GM23338 (cell line): ENCODE data around the gene PPP2CA. TPM values are rescaled to one million over a fixed set of nuclear protein-coding genes. Genes with fewer than 3 reads are reported as not detected.

Source experiments
- ATAC-seq: fragments of 200-7000 bp; cut with Tn5 transposase; 3 replicates; pipeline ENCODE4 v1.9.1; 2020
- DNase-seq: peaks from one replicate; pipeline ENCODE4 v3.0.0-alpha.2; 2015; ENCODE audit warnings: low spot score
- H2AFZ ChIP-seq: fragments of 200-600 bp; sonication (generic); 2 replicates; pipeline ENCODE4 v1.8.0; 2016; ENCODE audit warnings: antibody characterized with exemption, mild to moderate bottlenecking, moderate library complexity
- H3F3A ChIP-seq: fragments of 200-600 bp; sonication (generic); replicated peaks from 2 replicates; pipeline ENCODE4 v1.8.0; 2017; ENCODE audit warnings: antibody characterized with exemption, mixed run types, low read depth
- H3K27ac ChIP-seq: fragments of 200-600 bp; sonication (generic); 2 replicates; pipeline ENCODE4 v1.6.1; 2016; ENCODE audit warnings: low read depth
- H3K27me3 ChIP-seq: fragments of 200-600 bp; sonication (generic); 2 replicates; pipeline ENCODE4 v1.8.0; 2016; ENCODE audit warnings: mild to moderate bottlenecking, mixed run types, moderate library complexity; ENCODE audit not compliant: insufficient read depth
- H3K36me3 ChIP-seq: fragments of 200-600 bp; sonication (generic); 2 replicates; pipeline ENCODE4 v1.8.0; 2016; ENCODE audit warnings: mild to moderate bottlenecking; ENCODE audit not compliant: insufficient read depth
- H3K4me1 ChIP-seq: fragments of 200-600 bp; sonication (generic); 2 replicates; pipeline ENCODE4 v1.8.0; 2016; ENCODE audit warnings: mild to moderate bottlenecking, moderate library complexity; ENCODE audit not compliant: insufficient read depth
- H3K4me2 ChIP-seq: fragments of 200-600 bp; sonication (generic); 2 replicates; pipeline ENCODE4 v1.7.1; 2017; ENCODE audit warnings: mixed run types
- H3K4me3 ChIP-seq: fragments of 200-600 bp; sonication (generic); 2 replicates; pipeline ENCODE4 v1.6.1; 2016; ENCODE audit warnings: mixed run types
- H3K79me2 ChIP-seq: fragments of 200-600 bp; sonication (generic); replicated peaks from 2 replicates; pipeline ENCODE4 v1.8.0; 2017; ENCODE audit warnings: mild to moderate bottlenecking; ENCODE audit not compliant: insufficient read depth
- H3K9me2 ChIP-seq: fragments of 200-600 bp; sonication (generic); 2 replicates; pipeline ENCODE4 v1.8.0; 2017; ENCODE audit not compliant: insufficient read depth
- H4K20me1 ChIP-seq: fragments of 200-600 bp; sonication (generic); replicated peaks from 2 replicates; pipeline ENCODE4 v1.8.0; 2017; ENCODE audit warnings: mild to moderate bottlenecking; ENCODE audit not compliant: insufficient read depth
- H3K27ac Mint-ChIP-seq: 2 replicates; pipeline ENCODE4 v1.8.0; 2020; ENCODE audit warnings: inconsistent platforms, mild to moderate bottlenecking, moderate library complexity, mixed read lengths
- H3K27me3 Mint-ChIP-seq: 3 replicates; pipeline ENCODE4 v1.8.0; 2022; ENCODE audit warnings: low read depth, mild to moderate bottlenecking, moderate library complexity, mixed read lengths, inconsistent platforms; ENCODE audit not compliant: insufficient read depth, poor library complexity
- H3K36me3 Mint-ChIP-seq: 3 replicates; pipeline ENCODE4 v1.8.0; 2021; ENCODE audit warnings: low read depth, mild to moderate bottlenecking, inconsistent platforms, moderate library complexity, mixed read lengths
- H3K4me1 Mint-ChIP-seq: 3 replicates; pipeline ENCODE4 v1.8.0; 2020; ENCODE audit warnings: mild to moderate bottlenecking, inconsistent platforms, mixed read lengths
- H3K4me3 Mint-ChIP-seq: 3 replicates; pipeline ENCODE4 v1.8.0; 2021; ENCODE audit warnings: moderate library complexity, mild to moderate bottlenecking, inconsistent platforms, mixed read lengths
- H3K9me3 Mint-ChIP-seq: 3 replicates; pipeline ENCODE4 v1.8.0; 2020; ENCODE audit warnings: moderate library complexity, mild to moderate bottlenecking, inconsistent platforms, mixed read lengths
- CREB1 ChIP-seq: fragments of 250-450 bp; sonication (Bioruptor Pico); IDR thresholded peaks from 2 replicates; pipeline ENCODE4 v1.5.0; 2020; ENCODE audit warnings: low read depth, mild to moderate bottlenecking, moderate library complexity
- EZH2 ChIP-seq: fragments of 200-600 bp; sonication (generic); IDR thresholded peaks from one replicate; pipeline ENCODE4 v1.8.0; 2017; ENCODE audit warnings: antibody characterized with exemption, mild to moderate bottlenecking, low read depth; ENCODE audit not compliant: unreplicated experiment
- EZH2phosphoT487 ChIP-seq: fragments of 200-600 bp; sonication (generic); IDR thresholded peaks from one replicate; pipeline ENCODE4 v1.8.1; 2018; ENCODE audit warnings: antibody characterized with exemption; ENCODE audit not compliant: unreplicated experiment
- JUNB ChIP-seq: IDR thresholded peaks from one replicate; pipeline ENCODE4 v1.6.1; 2016; ENCODE audit warnings: antibody characterized with exemption; ENCODE audit not compliant: unreplicated experiment
- POLR2AphosphoS5 ChIP-seq: IDR thresholded peaks from 2 replicates; pipeline ENCODE4 v1.6.1; 2016; ENCODE audit warnings: antibody characterized with exemption, low read depth
- STAT1 ChIP-seq: IDR thresholded peaks from one replicate; pipeline ENCODE4 v1.6.1; 2016; ENCODE audit warnings: antibody characterized with exemption; ENCODE audit not compliant: unreplicated experiment
- ZNF114 ChIP-seq: fragments of 250-450 bp; sonication (Bioruptor Pico); IDR thresholded peaks from 2 replicates; pipeline ENCODE4 v1.5.0; 2020; ENCODE audit warnings: mild to moderate bottlenecking, moderate library complexity
- ZNF331 ChIP-seq: fragments of 250-450 bp; sonication (Bioruptor Pico); IDR thresholded peaks from 2 replicates; pipeline ENCODE4 v1.5.0; 2020; ENCODE audit warnings: low read depth, mild to moderate bottlenecking, moderate library complexity
- polyA plus RNA-seq: library from polyadenylated mRNA; unstranded; fragments of >200 nt; fragmentation: Nextera tagmentation; extraction: Ambion mirVana; gene quantifications from 2 replicates; pipeline ENCODE4 v1.2.1, GENCODE V29; 2016
- total RNA-seq: library from RNA; depleted of rRNA; stranded (reverse); fragments of >200 nt; shearing (Covaris generic); gene quantifications from 2 replicates; pipeline ENCODE4 v1.2.3, GENCODE V29; 2014
- TF ChIP-seq, protein P1 (sequence below): IDR thresholded peaks from 2 replicates; pipeline ENCODE4 v1.6.1; 2016; ENCODE audit warnings: antibody characterized with exemption
- TF ChIP-seq, protein P2 (sequence below): fragments of 250-450 bp; sonication (Bioruptor Pico); IDR thresholded peaks from 2 replicates; pipeline ENCODE4 v1.5.0; 2020; ENCODE audit warnings: mild to moderate bottlenecking, moderate library complexity
- TF ChIP-seq, protein P3 (sequence below): IDR thresholded peaks from one replicate; pipeline ENCODE4 v1.6.1; 2018; ENCODE audit warnings: antibody characterized with exemption; ENCODE audit not compliant: unreplicated experiment

PPP2CA gene
- total and polyA plus RNA-seq, 2 experiments from 2014 or later = 131 to 316 TPM

DNA sequence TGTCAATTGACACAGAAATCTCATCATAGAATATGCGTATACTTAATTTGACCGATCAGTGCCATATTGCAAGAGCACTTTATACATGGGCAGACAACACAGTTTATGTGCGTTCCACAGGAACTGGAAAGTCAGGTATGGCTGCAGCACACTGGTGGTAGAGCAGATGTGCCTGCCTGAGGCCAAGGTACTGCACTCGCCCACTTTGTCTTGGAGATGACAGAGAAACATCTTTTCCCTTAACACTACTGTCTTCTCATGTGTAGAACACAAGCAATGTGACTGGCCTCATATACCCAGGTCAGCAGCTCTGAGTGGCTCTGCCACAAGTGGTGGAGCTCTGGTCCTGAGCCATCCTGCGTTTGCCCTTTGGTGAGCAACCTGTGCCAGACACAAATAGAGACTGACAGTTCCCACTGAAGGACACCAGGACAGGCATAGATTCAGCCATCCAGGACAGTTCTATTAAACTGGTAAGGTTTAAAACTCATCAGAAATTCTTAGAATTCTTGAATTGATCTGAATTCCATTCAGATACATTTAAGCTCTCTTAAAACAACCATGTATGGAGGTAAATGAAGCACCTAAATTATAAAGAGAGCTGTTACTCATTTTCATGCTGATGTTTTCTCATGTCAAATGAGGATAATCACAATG lies 21.0 kb upstream of the PPP2CA start (continued):
- TF ChIP-seq, protein P1, sequence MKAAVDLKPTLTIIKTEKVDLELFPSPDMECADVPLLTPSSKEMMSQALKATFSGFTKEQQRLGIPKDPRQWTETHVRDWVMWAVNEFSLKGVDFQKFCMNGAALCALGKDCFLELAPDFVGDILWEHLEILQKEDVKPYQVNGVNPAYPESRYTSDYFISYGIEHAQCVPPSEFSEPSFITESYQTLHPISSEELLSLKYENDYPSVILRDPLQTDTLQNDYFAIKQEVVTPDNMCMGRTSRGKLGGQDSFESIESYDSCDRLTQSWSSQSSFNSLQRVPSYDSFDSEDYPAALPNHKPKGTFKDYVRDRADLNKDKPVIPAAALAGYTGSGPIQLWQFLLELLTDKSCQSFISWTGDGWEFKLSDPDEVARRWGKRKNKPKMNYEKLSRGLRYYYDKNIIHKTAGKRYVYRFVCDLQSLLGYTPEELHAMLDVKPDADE = no peak

DNA sequence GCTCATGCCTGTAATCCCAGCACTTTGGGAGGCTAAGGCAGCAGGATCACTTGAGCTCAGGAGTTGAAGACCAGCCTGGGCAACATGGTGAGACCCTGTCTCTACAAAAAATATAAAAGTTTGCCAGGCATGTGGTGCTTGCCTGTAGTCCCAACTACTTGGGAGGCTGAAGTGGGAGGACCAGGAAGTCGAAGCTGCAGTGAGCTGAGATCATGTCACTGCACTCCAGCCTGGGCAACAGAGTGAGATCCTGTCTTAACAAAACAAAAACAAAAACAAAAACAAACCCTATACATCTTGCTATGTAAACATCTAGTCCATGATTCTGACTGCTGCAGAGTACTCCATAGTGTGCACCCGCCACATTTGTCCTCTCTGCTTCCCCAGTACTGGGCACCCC lies 19.8 kb upstream of the PPP2CA start:
- no peaks in the 10 kb centered on the region for H3K9me3 Mint-ChIP-seq
- no peaks in the 10 kb centered on the region for H3K27me3 ChIP-seq
- H3F3A ChIP-seq = no peaks in the 10 kb centered on the region
- no peak for ATAC-seq
- H3K27ac Mint-ChIP-seq = no peak overlapping the region; the same call in 1 of the 2 replicates
- no peak for DNase-seq
- no peak overlapping the region for H3K4me3 ChIP-seq
- H3K36me3 ChIP-seq = no peaks in the 10 kb centered on the region
- peak overlapping the region; percentile 35 for H3K4me2 ChIP-seq
- no peak overlapping the region for H3K4me3 Mint-ChIP-seq
- peaks cover 25% of the 10 kb centered on the region for H3K4me1 ChIP-seq
- no peak overlapping the region for H3K27ac ChIP-seq
- no peaks in the 10 kb centered on the region for H3K9me2 ChIP-seq
- H3K79me2 ChIP-seq = no peaks in the 10 kb centered on the region
- no peaks in the 10 kb centered on the region for H3K36me3 Mint-ChIP-seq
- H3K4me1 Mint-ChIP-seq = peaks cover 34% of the 10 kb centered on the region
- no peaks in the 10 kb centered on the region for H4K20me1 ChIP-seq
- peak overlapping the region; percentile 82; the same call in 1 of the 2 replicates for H2AFZ ChIP-seq
- H3K27me3 Mint-ChIP-seq = no peaks in the 10 kb centered on the region
- TF ChIP-seq EZH2 = no peak
- TF ChIP-seq CREB1 (CRISPR knock-in tag) = no peak
- no peak for TF ChIP-seq POLR2AphosphoS5
- TF ChIP-seq, protein P1 = no peak
- no peak for TF ChIP-seq STAT1
- TF ChIP-seq EZH2phosphoT487 = no peak
- TF ChIP-seq ZNF114 (CRISPR knock-in tag) = no peak
- no peak for TF ChIP-seq ZNF331 (CRISPR knock-in tag)
- no peak for TF ChIP-seq JUNB
- TF ChIP-seq, protein P2, sequence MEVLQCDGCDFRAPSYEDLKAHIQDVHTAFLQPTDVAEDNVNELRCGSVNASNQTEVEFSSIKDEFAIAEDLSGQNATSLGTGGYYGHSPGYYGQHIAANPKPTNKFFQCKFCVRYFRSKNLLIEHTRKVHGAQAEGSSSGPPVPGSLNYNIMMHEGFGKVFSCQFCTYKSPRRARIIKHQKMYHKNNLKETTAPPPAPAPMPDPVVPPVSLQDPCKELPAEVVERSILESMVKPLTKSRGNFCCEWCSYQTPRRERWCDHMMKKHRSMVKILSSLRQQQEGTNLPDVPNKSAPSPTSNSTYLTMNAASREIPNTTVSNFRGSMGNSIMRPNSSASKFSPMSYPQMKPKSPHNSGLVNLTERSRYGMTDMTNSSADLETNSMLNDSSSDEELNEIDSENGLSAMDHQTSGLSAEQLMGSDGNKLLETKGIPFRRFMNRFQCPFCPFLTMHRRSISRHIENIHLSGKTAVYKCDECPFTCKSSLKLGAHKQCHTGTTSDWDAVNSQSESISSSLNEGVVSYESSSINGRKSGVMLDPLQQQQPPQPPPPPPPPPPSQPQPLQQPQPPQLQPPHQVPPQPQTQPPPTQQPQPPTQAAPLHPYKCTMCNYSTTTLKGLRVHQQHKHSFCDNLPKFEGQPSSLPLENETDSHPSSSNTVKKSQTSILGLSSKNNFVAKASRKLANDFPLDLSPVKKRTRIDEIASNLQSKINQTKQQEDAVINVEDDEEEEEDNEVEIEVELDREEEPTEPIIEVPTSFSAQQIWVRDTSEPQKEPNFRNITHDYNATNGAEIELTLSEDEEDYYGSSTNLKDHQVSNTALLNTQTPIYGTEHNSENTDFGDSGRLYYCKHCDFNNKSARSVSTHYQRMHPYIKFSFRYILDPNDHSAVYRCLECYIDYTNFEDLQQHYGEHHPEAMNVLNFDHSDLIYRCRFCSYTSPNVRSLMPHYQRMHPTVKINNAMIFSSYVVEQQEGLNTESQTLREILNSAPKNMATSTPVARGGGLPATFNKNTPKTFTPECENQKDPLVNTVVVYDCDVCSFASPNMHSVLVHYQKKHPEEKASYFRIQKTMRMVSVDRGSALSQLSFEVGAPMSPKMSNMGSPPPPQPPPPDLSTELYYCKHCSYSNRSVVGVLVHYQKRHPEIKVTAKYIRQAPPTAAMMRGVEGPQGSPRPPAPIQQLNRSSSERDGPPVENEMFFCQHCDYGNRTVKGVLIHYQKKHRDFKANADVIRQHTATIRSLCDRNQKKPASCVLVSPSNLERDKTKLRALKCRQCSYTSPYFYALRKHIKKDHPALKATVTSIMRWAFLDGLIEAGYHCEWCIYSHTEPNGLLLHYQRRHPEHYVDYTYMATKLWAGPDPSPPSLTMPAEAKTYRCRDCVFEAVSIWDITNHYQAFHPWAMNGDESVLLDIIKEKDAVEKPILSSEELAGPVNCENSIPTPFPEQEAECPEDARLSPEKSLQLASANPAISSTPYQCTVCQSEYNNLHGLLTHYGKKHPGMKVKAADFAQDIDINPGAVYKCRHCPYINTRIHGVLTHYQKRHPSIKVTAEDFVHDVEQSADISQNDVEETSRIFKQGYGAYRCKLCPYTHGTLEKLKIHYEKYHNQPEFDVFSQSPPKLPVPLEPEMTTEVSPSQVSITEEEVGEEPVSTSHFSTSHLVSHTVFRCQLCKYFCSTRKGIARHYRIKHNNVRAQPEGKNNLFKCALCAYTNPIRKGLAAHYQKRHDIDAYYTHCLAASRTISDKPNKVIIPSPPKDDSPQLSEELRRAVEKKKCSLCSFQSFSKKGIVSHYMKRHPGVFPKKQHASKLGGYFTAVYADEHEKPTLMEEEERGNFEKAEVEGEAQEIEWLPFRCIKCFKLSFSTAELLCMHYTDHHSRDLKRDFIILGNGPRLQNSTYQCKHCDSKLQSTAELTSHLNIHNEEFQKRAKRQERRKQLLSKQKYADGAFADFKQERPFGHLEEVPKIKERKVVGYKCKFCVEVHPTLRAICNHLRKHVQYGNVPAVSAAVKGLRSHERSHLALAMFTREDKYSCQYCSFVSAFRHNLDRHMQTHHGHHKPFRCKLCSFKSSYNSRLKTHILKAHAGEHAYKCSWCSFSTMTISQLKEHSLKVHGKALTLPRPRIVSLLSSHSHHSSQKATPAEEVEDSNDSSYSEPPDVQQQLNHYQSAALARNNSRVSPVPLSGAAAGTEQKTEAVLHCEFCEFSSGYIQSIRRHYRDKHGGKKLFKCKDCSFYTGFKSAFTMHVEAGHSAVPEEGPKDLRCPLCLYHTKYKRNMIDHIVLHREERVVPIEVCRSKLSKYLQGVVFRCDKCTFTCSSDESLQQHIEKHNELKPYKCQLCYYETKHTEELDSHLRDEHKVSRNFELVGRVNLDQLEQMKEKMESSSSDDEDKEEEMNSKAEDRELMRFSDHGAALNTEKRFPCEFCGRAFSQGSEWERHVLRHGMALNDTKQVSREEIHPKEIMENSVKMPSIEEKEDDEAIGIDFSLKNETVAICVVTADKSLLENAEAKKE (CRISPR knock-in tag) = no peak
- TF ChIP-seq, protein P3, sequence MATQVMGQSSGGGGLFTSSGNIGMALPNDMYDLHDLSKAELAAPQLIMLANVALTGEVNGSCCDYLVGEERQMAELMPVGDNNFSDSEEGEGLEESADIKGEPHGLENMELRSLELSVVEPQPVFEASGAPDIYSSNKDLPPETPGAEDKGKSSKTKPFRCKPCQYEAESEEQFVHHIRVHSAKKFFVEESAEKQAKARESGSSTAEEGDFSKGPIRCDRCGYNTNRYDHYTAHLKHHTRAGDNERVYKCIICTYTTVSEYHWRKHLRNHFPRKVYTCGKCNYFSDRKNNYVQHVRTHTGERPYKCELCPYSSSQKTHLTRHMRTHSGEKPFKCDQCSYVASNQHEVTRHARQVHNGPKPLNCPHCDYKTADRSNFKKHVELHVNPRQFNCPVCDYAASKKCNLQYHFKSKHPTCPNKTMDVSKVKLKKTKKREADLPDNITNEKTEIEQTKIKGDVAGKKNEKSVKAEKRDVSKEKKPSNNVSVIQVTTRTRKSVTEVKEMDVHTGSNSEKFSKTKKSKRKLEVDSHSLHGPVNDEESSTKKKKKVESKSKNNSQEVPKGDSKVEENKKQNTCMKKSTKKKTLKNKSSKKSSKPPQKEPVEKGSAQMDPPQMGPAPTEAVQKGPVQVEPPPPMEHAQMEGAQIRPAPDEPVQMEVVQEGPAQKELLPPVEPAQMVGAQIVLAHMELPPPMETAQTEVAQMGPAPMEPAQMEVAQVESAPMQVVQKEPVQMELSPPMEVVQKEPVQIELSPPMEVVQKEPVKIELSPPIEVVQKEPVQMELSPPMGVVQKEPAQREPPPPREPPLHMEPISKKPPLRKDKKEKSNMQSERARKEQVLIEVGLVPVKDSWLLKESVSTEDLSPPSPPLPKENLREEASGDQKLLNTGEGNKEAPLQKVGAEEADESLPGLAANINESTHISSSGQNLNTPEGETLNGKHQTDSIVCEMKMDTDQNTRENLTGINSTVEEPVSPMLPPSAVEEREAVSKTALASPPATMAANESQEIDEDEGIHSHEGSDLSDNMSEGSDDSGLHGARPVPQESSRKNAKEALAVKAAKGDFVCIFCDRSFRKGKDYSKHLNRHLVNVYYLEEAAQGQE = no peak
